Ovary (tissue), 3 donors: ENCODE measurements around the gene SETDB2.

ENCODE experiments used
- CTCF ChIP-seq, 3 donors: fragments of 450-650 bp in 2 of 3; fragments of 200-600 bp in 1 of 3; IDR thresholded peaks; one replicate each; pipeline versions ENCODE4 v1.5.1 to v1.8.0; 2016 to 2022; ENCODE audit warnings: antibody characterized with exemption in 3 of 3, mild to moderate bottlenecking in 1 of 3
- EP300 ChIP-seq: sonication (generic); formaldehyde crosslinking; IDR thresholded peaks from one replicate; pipeline ENCODE4 v1.6.1; 2017; ENCODE audit warnings: antibody characterized with exemption
- POLR2A ChIP-seq: fragments of 450-650 bp; IDR thresholded peaks from one replicate; pipeline ENCODE4 v1.6.1; 2017; ENCODE audit warnings: antibody characterized with exemption, mild to moderate bottlenecking, moderate library complexity
- donor health status: DM: no; HTN: no; CAD: no.

GRCh38 chr13:49466292-49466838 is 22.3 kb downstream of the SETDB2 start:
- TF ChIP-seq CTCF (IDR thresholded peaks at IDR 0.05) (no peak), POLR2A (no peak), EP300 (no peak)
